Skin of body (tissue), 2 donors: Measurements from ENCODE around the gene OPRL1. TPM values are rescaled to one million over a fixed set of nuclear protein-coding genes. Genes with fewer than 3 reads are reported as not detected.
"Not testable (repeated sequence)": the region's sequence is repeated elsewhere in the genome, so short reads cannot be mapped to it uniquely, and the experiment has no call there.

Experiments used
- DNase-seq: peaks from one replicate; lab custom pipeline; 2025; lab: John Stamatoyannopoulos, UW
- total RNA-seq: library from RNA; depleted of rRNA; stranded (reverse); fragments of >200 nt; gene quantifications from one replicate; pipeline ENCODE4 v1.2.3, GENCODE V29; 2014

OPRL1 gene
- total RNA-seq, 1 donor from 2014 or later, result 0.89 TPM

GRCh38 chr20:64083804-64084684 lies 4.2 kb downstream of the OPRL1 start, which contains the start of gene LKAAEAR1:
TSS of gene LKAAEAR1 (minus strand) at chr20:64084398. CDS start at chr20:64084219, 179 bp downstream.
- no peak for DNase-seq

- no peak for DNase-seq
These were observed 4.8 kb downstream of the OPRL1 start for GRCh38 chr20:64084685-64085152.

DNA sequence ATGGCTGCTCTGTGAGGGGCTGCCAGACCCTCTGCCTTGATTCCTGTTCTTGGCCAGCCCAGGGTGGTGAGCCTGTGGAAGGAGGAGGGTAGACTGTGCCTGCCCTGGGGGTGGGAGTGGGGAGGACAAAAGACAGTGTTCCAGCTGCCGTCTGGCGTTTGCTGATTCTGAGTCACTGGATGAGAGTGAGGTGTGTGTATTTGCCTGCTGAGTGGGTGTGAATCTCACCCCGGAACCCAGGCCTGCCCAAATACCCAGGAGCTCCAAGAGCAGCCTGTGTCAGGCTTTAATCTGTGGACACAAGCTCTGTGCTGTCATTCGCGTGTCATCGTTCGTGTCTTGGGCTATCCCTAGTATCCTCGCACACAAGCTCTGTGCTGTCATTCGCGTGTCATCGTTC lies 6.9 kb downstream of the OPRL1 start:
- no peak for DNase-seq

DNA sequence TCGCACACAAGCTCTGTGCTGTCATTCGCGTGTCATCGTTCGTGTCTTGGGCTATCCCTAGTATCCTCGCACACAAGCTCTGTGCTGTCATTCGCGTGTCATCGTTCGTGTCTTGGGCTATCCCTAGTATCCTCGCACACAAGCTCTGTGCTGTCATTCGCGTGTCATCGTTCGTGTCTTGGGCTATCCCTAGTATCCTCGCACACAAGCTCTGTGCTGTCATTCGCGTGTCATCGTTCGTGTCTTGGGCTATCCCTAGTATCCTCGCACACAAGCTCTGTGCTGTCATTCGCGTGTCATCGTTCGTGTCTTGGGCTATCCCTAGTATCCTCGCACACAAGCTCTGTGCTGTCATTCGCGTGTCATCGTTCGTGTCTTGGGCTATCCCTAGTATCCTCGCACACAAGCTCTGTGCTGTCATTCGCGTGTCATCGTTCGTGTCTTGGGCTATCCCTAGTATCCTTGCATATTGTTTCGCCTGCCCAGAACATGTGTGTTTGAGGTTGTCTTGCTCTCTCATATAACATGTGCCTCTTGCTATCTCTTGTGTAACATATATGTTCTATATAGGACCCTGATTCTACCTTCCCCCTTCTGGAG lies 7.4 kb downstream of the OPRL1 start:
- not testable (repeated sequence) for DNase-seq

- DNase-seq, result not testable (repeated sequence)
These were observed 8.7 kb downstream of the OPRL1 start for GRCh38 chr20:64088586-64088985.

DNA sequence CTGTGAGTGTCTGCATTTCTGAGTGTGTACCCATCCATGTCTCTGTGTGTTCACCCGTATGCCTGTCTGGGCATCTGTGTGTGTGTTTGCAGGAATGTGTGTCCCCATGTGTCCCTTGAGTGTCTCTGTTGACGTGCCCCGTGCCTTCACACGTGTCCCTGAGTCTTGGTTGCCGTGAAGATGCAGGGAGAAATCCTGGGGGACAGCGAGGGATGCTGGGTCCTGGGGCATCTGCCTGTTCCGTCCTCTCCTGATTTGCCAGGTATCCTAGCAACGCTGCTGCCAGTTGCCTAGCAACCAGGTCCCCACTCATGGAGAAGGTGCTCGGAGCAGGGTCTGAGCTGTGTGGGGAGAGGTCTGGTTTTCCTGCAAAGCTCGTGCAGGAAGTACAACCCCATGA lies 10.3 kb downstream of the OPRL1 start:
- no peak for DNase-seq

DNA sequence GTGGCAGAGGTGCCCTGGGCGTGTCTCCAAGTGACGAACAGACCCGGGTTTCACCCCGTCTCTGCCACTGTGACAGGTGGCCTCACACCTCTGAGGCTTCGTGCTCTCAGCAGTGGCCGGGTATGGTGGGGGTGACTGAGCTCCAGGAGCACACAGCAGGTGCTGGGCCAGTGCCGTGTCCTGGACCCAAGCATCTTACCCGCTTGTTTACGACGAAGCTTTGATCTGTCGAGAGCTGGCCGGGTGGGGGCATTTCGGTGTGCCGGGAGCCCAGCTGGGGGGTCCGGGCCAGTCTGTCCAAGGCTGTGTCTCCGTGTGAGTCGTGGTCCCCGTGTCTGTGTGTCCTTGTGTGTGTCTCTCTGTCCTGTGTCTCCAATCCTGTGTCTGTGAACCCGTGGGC lies 11.5 kb downstream of the OPRL1 start:
- DNase-seq, result no peak

DNA sequence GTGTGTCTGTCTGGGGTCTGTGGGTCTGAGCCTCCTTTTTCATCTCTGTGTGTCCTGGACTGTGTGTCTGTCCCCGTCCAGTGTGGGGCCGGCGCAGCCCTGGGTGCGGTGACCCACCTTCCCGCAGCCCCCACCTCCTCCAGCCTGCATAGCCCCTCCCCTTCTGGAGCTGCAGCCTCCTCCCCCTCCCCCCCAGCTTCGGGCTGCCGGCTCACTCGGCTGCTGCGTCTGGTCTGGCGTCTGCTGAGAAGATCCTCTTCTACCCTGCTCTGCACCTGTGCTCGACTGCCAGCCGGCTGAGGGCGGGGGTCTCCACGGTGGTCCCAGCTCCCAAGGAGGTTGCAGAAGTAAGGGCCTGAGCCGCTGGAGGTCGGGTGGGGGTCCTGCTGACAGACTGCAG lies 11.9 kb downstream of the OPRL1 start:
- no peak for DNase-seq

DNA sequence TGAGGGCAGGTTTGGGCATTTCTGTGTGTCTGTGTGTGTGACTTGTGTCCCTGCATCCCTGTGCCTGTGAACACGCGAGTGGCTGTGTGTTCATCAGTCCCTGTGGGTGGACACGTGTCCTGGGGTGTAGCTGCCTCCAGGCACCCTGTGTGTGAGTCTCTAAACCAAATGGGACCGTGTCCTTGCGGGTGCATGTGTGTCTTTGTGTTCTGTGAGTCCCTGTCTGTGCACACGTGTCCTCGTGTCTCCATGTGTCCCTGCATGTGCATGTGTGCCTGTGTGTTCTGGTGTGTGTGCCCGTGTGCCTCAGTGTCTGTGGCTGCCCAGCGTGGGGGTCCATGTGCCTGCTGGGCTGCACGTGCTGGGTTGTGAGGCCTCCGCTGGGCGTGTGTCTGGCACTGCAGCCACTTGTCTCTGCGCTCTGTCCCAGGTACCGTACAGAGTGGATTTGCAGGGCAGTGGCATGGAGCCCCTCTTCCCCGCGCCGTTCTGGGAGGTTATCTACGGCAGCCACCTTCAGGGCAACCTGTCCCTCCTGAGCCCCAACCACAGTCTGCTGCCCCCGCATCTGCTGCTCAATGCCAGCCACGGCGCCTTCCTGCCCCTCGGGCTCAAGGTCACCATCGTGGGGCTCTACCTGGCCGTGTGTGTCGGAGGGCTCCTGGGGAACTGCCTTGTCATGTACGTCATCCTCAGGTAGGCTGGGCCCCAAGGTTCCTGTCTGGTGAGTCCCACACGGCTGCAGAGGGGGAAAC lies 12.6 kb downstream of the OPRL1 start:
- DNase-seq, result no peak

DNA sequence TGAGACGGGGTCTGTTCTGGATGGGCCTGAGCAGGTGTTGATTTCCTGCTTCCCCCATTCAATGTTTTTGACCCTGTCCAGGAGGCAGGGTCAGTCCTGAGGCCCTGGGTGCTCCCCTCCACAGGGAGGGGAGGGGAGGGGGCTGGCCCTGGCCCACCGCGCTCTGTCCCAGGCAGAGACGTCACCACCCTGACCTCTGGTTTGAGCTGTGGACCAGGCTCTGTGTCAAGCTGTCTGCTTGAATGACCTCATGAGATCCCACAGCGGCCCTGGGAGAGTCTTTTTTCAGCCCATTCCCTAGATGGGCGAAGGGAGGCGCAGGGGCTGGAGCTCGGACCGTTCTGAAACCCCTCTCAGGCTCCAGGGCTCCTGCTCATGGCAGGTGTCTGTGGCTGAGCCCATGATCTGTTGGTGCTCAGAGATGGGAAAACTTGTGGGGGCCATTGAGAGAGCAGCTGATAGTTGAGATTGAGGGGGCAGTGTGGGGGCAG lies 13.2 kb downstream of the OPRL1 start:
- no peak for DNase-seq

- no peak for DNase-seq
These were observed 15.6 kb downstream of the OPRL1 start for GRCh38 chr20:64095455-64095854.

- no peak for DNase-seq
These were observed 16.0 kb downstream of the OPRL1 start for GRCh38 chr20:64095927-64096326.

DNA sequence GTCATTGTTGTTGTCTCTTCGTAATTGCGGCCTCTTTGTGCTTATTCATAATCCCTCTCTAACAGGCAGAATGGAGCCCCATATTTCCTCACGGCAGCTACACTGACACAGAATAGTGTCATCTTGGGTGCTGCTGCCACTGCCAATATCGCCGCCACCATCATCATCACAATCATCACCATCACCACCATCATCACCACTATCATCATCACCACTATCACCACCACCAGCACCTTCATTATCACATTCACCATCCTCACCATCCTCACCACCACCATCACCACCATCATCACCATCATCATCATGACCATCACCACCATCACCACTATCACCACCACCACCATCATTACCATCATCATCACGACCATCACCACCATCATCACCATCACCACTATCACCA lies 16.7 kb downstream of the OPRL1 start:
- no peak for DNase-seq

GRCh38 chr20:64098471-64099013 lies 18.7 kb downstream of the OPRL1 start:
- no peak for DNase-seq

GRCh38 chr20:64099086-64099786 lies 19.4 kb downstream of the OPRL1 start:
- DNase-seq, result no peak

DNA sequence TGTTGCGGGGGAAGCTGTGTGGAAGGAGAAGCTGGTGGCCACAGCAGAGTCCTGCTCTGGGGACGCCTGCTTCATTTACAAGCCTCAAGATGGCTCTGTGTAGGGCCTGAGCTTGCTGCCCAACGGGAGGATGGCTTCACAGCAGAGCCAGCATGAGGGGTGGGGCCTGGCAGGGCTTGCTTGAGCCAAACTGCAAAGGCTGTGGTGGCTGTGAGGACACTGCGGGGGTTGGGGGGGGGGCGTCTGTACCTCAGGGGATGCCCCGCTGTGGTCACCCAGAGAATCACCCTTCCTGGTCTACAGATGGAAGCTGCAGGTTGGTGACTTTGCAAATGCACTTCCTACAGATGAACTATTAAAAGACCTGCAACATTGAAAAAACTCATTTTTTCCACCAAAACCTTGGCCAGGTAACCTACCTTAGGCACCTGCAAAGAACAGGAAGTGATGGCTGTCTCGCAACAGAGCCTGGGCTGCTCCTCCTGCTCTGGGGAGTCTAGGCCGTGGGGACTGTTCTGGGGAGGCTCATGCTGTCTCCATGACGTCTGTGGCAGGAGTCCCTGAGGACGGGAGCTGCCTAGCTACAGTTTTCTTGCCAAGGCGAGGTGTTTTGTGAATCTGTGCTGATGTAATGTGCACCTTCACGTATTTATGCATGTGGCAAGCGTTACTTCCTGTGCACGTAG lies 20.1 kb downstream of the OPRL1 start:
- DNase-seq, result no peak

DNA sequence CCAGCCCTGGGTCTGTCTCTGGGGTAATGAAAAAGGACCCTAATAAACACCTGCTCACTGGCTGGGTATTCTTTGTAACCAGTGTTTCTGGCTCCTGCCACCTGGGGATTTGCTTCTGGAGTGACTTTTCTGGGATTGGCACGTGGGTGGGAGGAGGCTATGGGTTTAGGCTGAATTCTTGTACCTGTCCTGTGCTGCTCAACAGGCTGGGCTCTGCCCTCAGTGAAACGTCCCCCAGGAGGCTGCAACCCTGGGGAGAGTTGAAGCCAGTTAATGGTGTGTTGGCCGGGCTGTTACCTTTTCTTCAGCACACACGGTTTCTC lies 20.6 kb downstream of the OPRL1 start:
- DNase-seq, result no peak

DNA sequence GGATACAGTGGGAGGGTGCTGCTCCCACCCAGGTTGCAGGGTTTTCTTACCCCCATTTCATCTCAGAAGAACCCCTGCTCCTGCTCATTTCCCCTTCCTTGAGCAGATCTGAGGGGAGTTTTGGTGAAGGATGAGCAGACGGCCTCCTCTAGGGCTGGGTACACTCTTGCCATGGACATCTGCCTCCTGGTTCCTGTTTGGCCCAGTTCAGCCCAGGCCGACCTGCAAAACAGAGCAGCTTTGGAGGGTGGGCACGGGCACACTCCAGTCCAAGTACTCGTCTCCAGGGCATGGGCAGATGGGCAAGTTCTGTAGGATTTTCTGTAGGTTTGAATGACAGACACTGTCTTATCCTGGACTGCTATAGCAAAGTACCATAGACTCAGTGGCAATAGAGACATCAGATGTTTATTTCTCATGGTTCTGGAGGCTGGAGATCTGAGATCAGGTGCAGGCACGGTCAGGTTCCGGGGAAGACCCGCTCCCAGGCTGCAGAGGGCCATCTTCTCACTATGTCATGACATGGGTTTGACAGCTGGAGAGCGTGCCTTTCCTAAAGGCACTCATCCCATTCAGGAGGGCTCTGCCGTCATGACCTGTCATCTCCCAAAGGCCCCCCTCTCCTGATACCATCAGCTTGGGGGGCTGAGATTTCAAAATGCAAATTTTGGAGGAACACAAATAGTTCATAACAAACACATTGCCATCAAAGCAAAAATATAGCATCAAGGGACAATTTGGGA lies 21.2 kb downstream of the OPRL1 start:
- DNase-seq, result no peak

GRCh38 chr20:64101731-64102621 lies 22.1 kb downstream of the OPRL1 start:
- DNase-seq, result no peak
